ENCODE data around the gene MB.

Gene MB

DNA sequence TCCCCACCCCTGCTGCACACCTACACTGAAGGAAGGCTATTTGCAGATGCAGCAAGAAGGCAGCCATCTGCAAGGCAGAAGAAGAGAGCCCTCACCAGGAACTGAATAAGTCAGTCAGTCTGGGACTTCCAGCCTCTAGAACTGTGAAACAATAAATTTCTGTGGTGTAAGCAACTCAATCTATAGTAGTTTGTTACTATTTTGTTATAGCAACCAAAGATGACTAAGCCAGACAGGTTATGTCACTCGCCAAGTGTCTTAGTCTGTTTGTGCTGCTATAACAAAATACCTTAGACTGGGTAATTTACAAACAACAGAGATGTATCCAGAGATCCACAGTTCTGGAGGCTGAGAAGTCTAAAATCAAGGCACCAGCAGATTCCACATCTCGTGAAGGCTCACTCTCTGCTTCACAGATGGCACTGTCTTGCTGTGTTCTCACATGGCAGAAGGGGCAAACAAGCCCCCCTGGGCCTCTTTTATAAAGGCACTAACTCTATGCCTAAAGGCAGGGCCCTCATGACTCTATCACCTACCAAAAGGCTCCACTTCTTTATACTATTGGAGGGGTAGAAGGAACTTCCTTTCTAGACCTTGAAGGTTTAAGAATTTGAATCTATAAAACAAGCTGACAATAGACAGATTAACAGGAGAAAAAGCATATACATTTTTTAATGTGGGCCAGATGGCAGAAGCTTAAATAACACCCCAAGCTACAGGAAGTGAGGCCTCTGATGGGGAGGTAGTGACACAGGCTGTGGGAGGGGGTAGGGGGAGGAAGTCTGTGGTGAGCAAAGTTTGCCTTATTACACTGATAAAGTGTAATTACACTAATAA is 43.4 kb upstream of the MB start:
- DNase-seq, result no peak
- Histone ChIP-seq H3K9me3 (ENCODE audit: severe bottlenecking) (peaks cover 6% of the 10 kb centered on the region), H3K27ac (no peak overlapping the region), H3K27me3 (ENCODE audit: insufficient read depth, low read depth, severe bottlenecking) (no peaks in the 10 kb centered on the region), H3K36me3 (no peaks in the 10 kb centered on the region), H3K4me3 (ENCODE audit: low read depth, low read length) (no peak overlapping the region)
- TF ChIP-seq, protein P1, sequence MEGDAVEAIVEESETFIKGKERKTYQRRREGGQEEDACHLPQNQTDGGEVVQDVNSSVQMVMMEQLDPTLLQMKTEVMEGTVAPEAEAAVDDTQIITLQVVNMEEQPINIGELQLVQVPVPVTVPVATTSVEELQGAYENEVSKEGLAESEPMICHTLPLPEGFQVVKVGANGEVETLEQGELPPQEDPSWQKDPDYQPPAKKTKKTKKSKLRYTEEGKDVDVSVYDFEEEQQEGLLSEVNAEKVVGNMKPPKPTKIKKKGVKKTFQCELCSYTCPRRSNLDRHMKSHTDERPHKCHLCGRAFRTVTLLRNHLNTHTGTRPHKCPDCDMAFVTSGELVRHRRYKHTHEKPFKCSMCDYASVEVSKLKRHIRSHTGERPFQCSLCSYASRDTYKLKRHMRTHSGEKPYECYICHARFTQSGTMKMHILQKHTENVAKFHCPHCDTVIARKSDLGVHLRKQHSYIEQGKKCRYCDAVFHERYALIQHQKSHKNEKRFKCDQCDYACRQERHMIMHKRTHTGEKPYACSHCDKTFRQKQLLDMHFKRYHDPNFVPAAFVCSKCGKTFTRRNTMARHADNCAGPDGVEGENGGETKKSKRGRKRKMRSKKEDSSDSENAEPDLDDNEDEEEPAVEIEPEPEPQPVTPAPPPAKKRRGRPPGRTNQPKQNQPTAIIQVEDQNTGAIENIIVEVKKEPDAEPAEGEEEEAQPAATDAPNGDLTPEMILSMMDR (IDR thresholded peaks at IDR 0.05; ENCODE audit: low read depth, low read length), result no peak

DNA sequence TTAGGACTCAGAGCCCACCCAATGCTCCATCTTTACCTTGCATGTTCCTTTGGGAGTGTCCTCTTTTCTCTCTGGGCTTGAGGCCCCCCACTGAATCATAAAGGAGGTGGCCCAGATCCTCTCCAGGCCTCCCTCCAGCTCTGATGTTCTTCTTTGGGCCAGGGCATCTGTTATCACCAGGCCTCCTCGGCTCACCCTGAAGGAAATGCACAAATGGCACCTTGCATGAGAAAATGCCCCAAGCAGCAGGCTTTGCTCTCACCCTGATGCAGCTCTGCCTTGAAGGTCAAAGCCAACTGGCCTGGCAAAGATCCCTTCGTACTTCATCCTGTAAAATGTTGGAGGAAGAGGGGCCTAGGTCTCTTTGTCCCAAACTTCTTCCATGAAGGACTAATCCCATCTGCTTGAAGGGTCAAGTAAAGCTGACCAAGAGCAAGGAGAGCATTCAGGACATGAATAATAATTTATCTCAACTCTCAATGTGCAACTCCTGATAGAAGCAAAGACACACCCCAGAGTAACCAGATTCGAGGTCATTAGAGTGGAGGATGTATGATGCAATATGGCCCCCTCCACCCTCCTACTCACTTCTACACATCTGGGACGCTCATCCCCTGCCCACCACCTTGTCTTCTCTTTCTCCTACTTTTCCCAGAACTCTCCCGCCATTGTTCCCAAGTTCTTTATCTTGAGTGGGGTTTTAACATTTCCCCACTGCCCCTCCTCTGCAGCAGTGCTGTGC is 40.6 kb upstream of the MB start:
- peaks cover 11% of the 10 kb centered on the region for H3K27me3 ChIP-seq (ENCODE audit: insufficient read depth, low read depth, severe bottlenecking)
- TF ChIP-seq, protein P1 (IDR thresholded peaks at IDR 0.05; ENCODE audit: low read depth, low read length), result no peak
- no peak overlapping the region for H3K27ac ChIP-seq

DNA sequence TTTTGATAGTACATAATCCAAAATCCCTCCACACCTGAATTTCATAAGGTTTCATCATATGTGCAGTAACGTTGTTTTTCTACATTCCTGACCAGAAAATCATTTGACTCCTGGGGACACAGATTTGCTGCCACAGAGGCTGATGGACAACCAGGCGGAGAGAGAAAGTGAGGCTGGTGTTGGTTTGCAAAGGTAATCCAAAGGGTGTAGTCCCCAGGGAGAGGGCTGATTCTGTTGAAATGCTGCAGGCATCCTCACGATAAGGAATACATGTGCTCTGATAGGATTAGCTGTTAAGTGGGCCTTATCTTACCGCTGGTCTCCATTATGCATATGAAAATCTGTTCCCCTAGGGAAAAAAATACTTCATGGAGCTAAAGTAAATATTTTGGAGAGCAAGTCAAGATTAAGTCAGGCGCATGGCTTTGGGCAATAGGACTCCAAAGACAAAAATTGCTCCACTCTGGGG is 39.2 kb upstream of the MB start:
- H3K27me3 ChIP-seq (ENCODE audit: insufficient read depth, low read depth, severe bottlenecking), result peaks cover 11% of the 10 kb centered on the region
- peak; percentile 20 for DNase-seq
- TF ChIP-seq, protein P1 (IDR thresholded peaks at IDR 0.05; ENCODE audit: low read depth, low read length), result no peak
- H3K9me3 ChIP-seq (ENCODE audit: severe bottlenecking), result peaks cover 9% of the 10 kb centered on the region
- no peak overlapping the region for H3K4me3 ChIP-seq (ENCODE audit: low read depth, low read length)
- no peak overlapping the region for H3K27ac ChIP-seq
- H3K36me3 ChIP-seq, result no peaks in the 10 kb centered on the region

More for the DNA sequence above, 40.6 kb upstream of the MB start:
- no peak for DNase-seq
- Histone ChIP-seq H3K4me3 (ENCODE audit: low read depth, low read length) (no peak overlapping the region), H3K36me3 (no peaks in the 10 kb centered on the region), H3K9me3 (ENCODE audit: severe bottlenecking) (no peaks in the 10 kb centered on the region)

DNA sequence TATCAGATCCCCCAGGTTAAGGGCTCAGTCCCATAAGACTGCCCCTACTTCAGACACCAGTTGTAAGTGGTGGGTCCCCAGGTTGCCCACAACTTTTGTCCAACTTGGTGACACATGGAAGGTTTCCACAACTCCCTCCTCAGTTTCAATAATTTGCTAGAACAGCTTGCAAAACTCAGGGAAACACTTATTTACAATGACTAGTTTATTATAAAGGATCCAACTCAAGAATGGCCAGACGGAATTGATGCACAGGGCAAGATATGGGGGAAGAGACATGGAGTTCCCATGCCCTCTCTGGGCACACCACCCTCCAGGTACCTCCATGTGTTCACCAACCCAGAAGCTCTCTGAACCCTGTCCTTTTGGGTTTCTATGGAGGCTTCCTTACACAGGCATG is 36.7 kb upstream of the MB start:
- no peaks in the 10 kb centered on the region for H3K36me3 ChIP-seq

DNA sequence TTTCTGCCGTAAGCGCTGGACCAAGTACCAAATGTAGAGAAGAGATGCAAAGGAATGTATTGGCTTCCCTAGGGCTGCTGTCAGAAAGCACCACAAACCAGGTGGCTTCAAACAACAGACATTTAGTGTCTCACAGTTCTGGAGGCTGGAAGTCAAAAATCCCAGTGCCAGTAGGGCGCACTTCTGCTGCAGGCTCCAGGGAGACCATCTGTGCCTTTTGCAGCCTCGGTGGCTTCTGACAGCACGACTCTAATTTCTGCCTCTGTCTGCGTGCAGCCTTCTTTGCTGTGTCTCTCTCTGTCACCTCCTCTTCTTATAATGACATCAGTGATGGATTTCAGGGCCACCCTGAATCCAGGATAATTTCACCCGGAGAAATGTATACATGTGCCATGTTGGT is 34.0 kb upstream of the MB start:
- DNase-seq, result no peak
- Histone ChIP-seq H3K27me3 (ENCODE audit: insufficient read depth, low read depth, severe bottlenecking) (peaks cover 44% of the 10 kb centered on the region), H3K27ac (no peak overlapping the region), H3K4me3 (ENCODE audit: low read depth, low read length) (no peak overlapping the region), H3K9me3 (ENCODE audit: severe bottlenecking) (peaks cover 13% of the 10 kb centered on the region), H3K36me3 (no peaks in the 10 kb centered on the region)
- TF ChIP-seq, protein P1 (IDR thresholded peaks at IDR 0.05; ENCODE audit: low read depth, low read length), result no peak

More for the DNA sequence above, 36.7 kb upstream of the MB start:
- H3K4me3 ChIP-seq (ENCODE audit: low read depth, low read length), result no peak overlapping the region
- TF ChIP-seq, protein P1 (IDR thresholded peaks at IDR 0.05; ENCODE audit: low read depth, low read length), result no peak
- H3K9me3 ChIP-seq (ENCODE audit: severe bottlenecking), result peaks cover 13% of the 10 kb centered on the region
- no peak overlapping the region for H3K27ac ChIP-seq
- peaks cover 22% of the 10 kb centered on the region for H3K27me3 ChIP-seq (ENCODE audit: insufficient read depth, low read depth, severe bottlenecking)
- no peak for DNase-seq
